Endothelial cell of umbilical vein (primary cell): ENCODE measurements around the gene SIDT1. TPM values are rescaled to one million over a fixed set of nuclear protein-coding genes. Genes with fewer than 3 reads are reported as not detected.

ENCODE experiments used
- BruUV-seq: library from RNA; stranded (reverse); fragments of 400-500 nt; replicated peaks from 2 replicates; lab custom pipeline; 2021; lab: Mats Ljungman, UMichigan
- CTCF ChIA-PET: fragments of 300-600, 350-600 bp; sonication (Branson Sonifier 250); formaldehyde crosslinking; loops from one replicate; lab custom pipeline; 2021; ENCODE audit warnings: antibody characterized with exemption, inconsistent platforms; lab: Charles Lee
- POLR2A ChIA-PET: fragments of 300-600, 350-600 bp; sonication (Branson Sonifier 250); formaldehyde crosslinking; loops from one replicate; lab custom pipeline; 2021; ENCODE audit warnings: antibody characterized with exemption, inconsistent platforms; lab: Charles Lee
- DNase-seq: peaks from one replicate; pipeline ENCODE4 v3.0.0-alpha.2; 2011; ENCODE audit warnings: low read depth, low spot score
- FAIRE-seq: peaks from 2 replicates; lab custom pipeline; 2011; peaks lifted over from hg19 to GRCh38; lab: Jason Lieb, UNC
- H2AFZ ChIP-seq: 2 replicates; pipeline ENCODE4 v1.6.0; 2012; ENCODE audit warnings: low read depth, low read length, control low read depth, inconsistent platforms
- H3K27ac ChIP-seq: 2 replicates; pipeline ENCODE4 v1.5.1; 2011; ENCODE audit warnings: low read depth, mild to moderate bottlenecking, control low read depth, low read length, moderate library complexity; ENCODE audit not compliant: insufficient read depth
- H3K27me3 ChIP-seq, 2 experiments: 2 replicates each; pipeline versions ENCODE4 v1.6.0 to v1.6.1; 2011; ENCODE audit warnings: low read length in 2 of 2, mixed read lengths in 1 of 2; ENCODE audit not compliant: control insufficient read depth in 2 of 2, insufficient read depth in 2 of 2
- H3K36me3 ChIP-seq, 2 experiments: 2 replicates in 1 of 2; 3 replicates in 1 of 2; pipeline ENCODE4 v1.5.1; 2011; ENCODE audit warnings: low read length in 2 of 2, mild to moderate bottlenecking in 1 of 2, moderate library complexity in 1 of 2; ENCODE audit not compliant: control insufficient read depth in 2 of 2, insufficient read depth in 2 of 2; ENCODE audit errors: extremely low read depth in 1 of 2
- H3K4me1 ChIP-seq: 3 replicates; pipeline ENCODE4 v1.5.1; 2011; ENCODE audit warnings: mild to moderate bottlenecking, low read length; ENCODE audit not compliant: control insufficient read depth, insufficient read depth; ENCODE audit errors: extremely low read depth
- H3K4me2 ChIP-seq: 2 replicates; pipeline ENCODE4 v1.6.1; 2011; ENCODE audit warnings: low read length, control low read depth, mixed read lengths; ENCODE audit not compliant: insufficient read depth
- H3K4me3 ChIP-seq, 3 experiments: fragments of 200-600 bp in 1 of 3; sonication (generic), shearing (Covaris generic) in 1 of 3; replicated peaks in 1 of 3; 2 replicates each; pipeline ENCODE4 v1.5.1; 2011 to 2016; ENCODE audit warnings: control low read depth in 3 of 3, low read length in 3 of 3, mild to moderate bottlenecking in 2 of 3, inconsistent platforms in 1 of 3, low read depth in 1 of 3, moderate library complexity in 1 of 3; ENCODE audit not compliant: insufficient read depth in 1 of 3
- H3K79me2 ChIP-seq: 2 replicates; pipeline ENCODE4 v1.6.0; 2012; ENCODE audit warnings: low read length, inconsistent platforms; ENCODE audit not compliant: control insufficient read depth, insufficient read depth
- H3K9ac ChIP-seq: replicated peaks from 2 replicates; pipeline ENCODE3; 2011; ENCODE audit warnings: low read length, control low read depth; ENCODE audit not compliant: insufficient read depth; ENCODE audit errors: extremely low read depth
- H3K9me1 ChIP-seq: replicated peaks from 3 replicates; pipeline ENCODE4 v1.6.0; 2011; ENCODE audit warnings: mild to moderate bottlenecking, low read length; ENCODE audit not compliant: control insufficient read depth, insufficient read depth; ENCODE audit errors: extremely low read depth
- H3K9me3 ChIP-seq: replicated peaks from 2 replicates; pipeline ENCODE4 v1.5.1; 2012; ENCODE audit warnings: low read length, inconsistent platforms; ENCODE audit not compliant: control insufficient read depth, insufficient read depth
- H4K20me1 ChIP-seq: replicated peaks from 2 replicates; pipeline ENCODE3; 2011; ENCODE audit warnings: mild to moderate bottlenecking, low read length; ENCODE audit not compliant: control insufficient read depth, insufficient read depth; ENCODE audit errors: extremely low read depth
- CTCF ChIP-seq, 2 donors: IDR thresholded peaks; 1 replicate in 1 of 2; 2 replicates in 1 of 2; pipeline ENCODE4 v1.5.1; 2011; ENCODE audit warnings: low read length in 2 of 2, mild to moderate bottlenecking in 2 of 2, moderate library complexity in 2 of 2, control low read depth in 1 of 2, inconsistent platforms in 1 of 2, low read depth in 1 of 2; ENCODE audit not compliant: insufficient read depth in 1 of 2; ENCODE audit errors: extremely low read depth in 1 of 2
- EZH2 ChIP-seq: IDR thresholded peaks from 2 replicates; pipeline ENCODE4 v1.6.1; 2012; ENCODE audit warnings: borderline replicate concordance, low read depth, mild to moderate bottlenecking, moderate library complexity, low read length, inconsistent platforms; ENCODE audit not compliant: severe bottlenecking
- FOS ChIP-seq: IDR thresholded peaks from 2 replicates; pipeline ENCODE4 v1.6.1; 2011; ENCODE audit warnings: mild to moderate bottlenecking, low read length, moderate library complexity, borderline replicate concordance; ENCODE audit not compliant: insufficient read depth
- GATA2 ChIP-seq: IDR thresholded peaks from 2 replicates; pipeline ENCODE4 v1.7.0; 2011; ENCODE audit warnings: low read depth, mild to moderate bottlenecking, moderate library complexity, mixed read lengths, low read length; ENCODE audit not compliant: insufficient read length, insufficient read depth
- JUN ChIP-seq: IDR thresholded peaks from 2 replicates; pipeline ENCODE4 v1.6.1; 2011; ENCODE audit warnings: borderline replicate concordance, low read depth; ENCODE audit not compliant: insufficient read length, insufficient read depth
- MAX ChIP-seq: IDR thresholded peaks from 2 replicates; pipeline ENCODE4 v1.6.1; 2011; ENCODE audit not compliant: insufficient read depth, insufficient read length
- MYC ChIP-seq: IDR thresholded peaks from one replicate; pipeline ENCODE4 v1.6.1; 2011; ENCODE audit warnings: mild to moderate bottlenecking, low read depth, low read length
- POLR2A ChIP-seq: IDR thresholded peaks from 2 replicates; pipeline ENCODE4 v1.6.1; 2012; ENCODE audit warnings: low read depth, mild to moderate bottlenecking, control low read depth, low read length
- POLR2AphosphoS5 ChIP-seq: IDR thresholded peaks from 2 replicates; pipeline ENCODE4 v1.6.1; 2012; ENCODE audit warnings: low read depth, mild to moderate bottlenecking, control low read depth, low read length, moderate library complexity; ENCODE audit not compliant: insufficient read depth
- dilution Hi-C: fragments of 300-500 bp; cut with MboI; formaldehyde crosslinking; loops from one replicate; pipeline ENCODE4 v1.15.0; 2019; ENCODE audit warnings: low sequenced_read_pairs; ENCODE audit not compliant: extremely low pct_ligation_motif_present
- intact Hi-C: fragments of 100-400 bp; cut with micrococcal nuclease; formaldehyde crosslinking; loops from one replicate; pipeline ENCODE4 v1.10.0; 2022
- polyA plus RNA-seq, 4 experiments: library from polyadenylated mRNA; depleted of rRNA in 3 of 4; stranded (reverse) in 3 of 4; unstranded in 1 of 4; fragments of >200 nt; gene quantifications; 2 replicates each; pipeline versions ENCODE4 v1.2.1 to v1.2.3, GENCODE V29; 2011 to 2012; ENCODE audit warnings: missing spikeins in 1 of 4
- total RNA-seq: library from RNA; stranded (reverse); gene quantifications from 2 replicates; pipeline ENCODE4 v1.2.3, GENCODE V29; 2021

The SIDT1 gene
- total and polyA plus RNA-seq, 2 donors (not counting 3 experiments of a cell fraction or from before 2014, with no cell fraction given) = 0.07 TPM; not detected in 1

GRCh38 chr3:113654310-113654709, 122.0 kb downstream of the SIDT1 start:
- TF ChIP-seq POLR2AphosphoS5 = no peak
- no peaks in the 10 kb centered on the region for H4K20me1 ChIP-seq
- H3K9me3 ChIP-seq = no peaks in the 10 kb centered on the region
- no peak overlapping the region for H3K27ac ChIP-seq
- no peaks in the 10 kb centered on the region for H3K4me1 ChIP-seq
- ChIA-PET CTCF (interaction anchor here (1.0 to 1.2 kb wide), 2 partner anchors 75 to 77 kb away, joined by 3 to 5 read pairs; no protein-coding TSS in a partner anchor), POLR2A (no interaction called here)
- H3K9me1 ChIP-seq = no peaks in the 10 kb centered on the region
- intact Hi-C loops (no loop called here), dilution Hi-C loops (no loop called here)
- FAIRE-seq = no peak
- H3K4me2 ChIP-seq = no peak overlapping the region
- no peak for DNase-seq
- no TSS peak for BruUV-seq
- H3K9ac ChIP-seq = no peak overlapping the region
- H2AFZ ChIP-seq = no peak overlapping the region
- no peak overlapping the region for H3K4me3 ChIP-seq
- H3K27me3 ChIP-seq = no peaks in the 10 kb centered on the region
- no peaks in the 10 kb centered on the region for H3K36me3 ChIP-seq
- H3K79me2 ChIP-seq = no peaks in the 10 kb centered on the region

- no peak overlapping the region for H3K27ac ChIP-seq
- FAIRE-seq (no peak), DNase-seq (no peak)
- no peak overlapping the region for H3K4me2 ChIP-seq
- ChIA-PET POLR2A (no interaction called here), CTCF (interaction anchor here (1.0 to 1.2 kb wide), 2 partner anchors 75 to 77 kb away, joined by 3 to 5 read pairs; no protein-coding TSS in a partner anchor)
- H3K9ac ChIP-seq = no peak overlapping the region
- no peaks in the 10 kb centered on the region for H3K9me1 ChIP-seq
- no TSS peak for BruUV-seq
- no peak overlapping the region for H3K4me3 ChIP-seq
- H3K9me3 ChIP-seq = no peaks in the 10 kb centered on the region
- no peaks in the 10 kb centered on the region for H3K4me1 ChIP-seq
- no peaks in the 10 kb centered on the region for H3K79me2 ChIP-seq
- peaks cover 0 to 3% of the 10 kb centered on the region in 2 experiments for H3K36me3 ChIP-seq
- no peak overlapping the region for H2AFZ ChIP-seq
- no peaks in the 10 kb centered on the region for H4K20me1 ChIP-seq
- TF ChIP-seq POLR2AphosphoS5 = no peak
- TF ChIP-seq POLR2A = no peak
- TF ChIP-seq FOS = no peak
- TF ChIP-seq JUN = no peak
- no peak for TF ChIP-seq MAX
- no peak for TF ChIP-seq MYC
- no peak for TF ChIP-seq EZH2
- TF ChIP-seq CTCF (IDR thresholded peaks at IDR 0.05; ENCODE audit: extremely low read depth in 1 of 2, insufficient read depth in 1 of 2, low read depth in 1 of 2, low read length in 2 of 2) = no peak
- TF ChIP-seq GATA2 = no peak
- H3K27me3 ChIP-seq = no peaks in the 10 kb centered on the region
- dilution Hi-C loops = no loop called here
- intact Hi-C loops = no loop called here
Measured at GRCh38 chr3:113654851-113655250, 122.5 kb downstream of the SIDT1 start.
